K562 (cell line): Measurements from ENCODE around the gene MRPS15. TPM values are rescaled to one million over a fixed set of nuclear protein-coding genes. Genes with fewer than 3 reads are reported as not detected.

Source experiments
- BRF2 ChIP-seq: IDR thresholded peaks from 3 replicates; pipeline ENCODE4 v1.6.1; 2011; ENCODE audit warnings: borderline replicate concordance, mild to moderate bottlenecking; ENCODE audit not compliant: insufficient read length, insufficient read depth
- CBX3 ChIP-seq, 2 experiments: IDR thresholded peaks; 1 replicate in 1 of 2; 2 replicates in 1 of 2; pipeline ENCODE4 v1.6.1; 2012; ENCODE audit warnings: inconsistent platforms in 2 of 2, low read length in 2 of 2, borderline replicate concordance in 1 of 2, control low read depth in 1 of 2
- CHCHD3 ChIP-seq: fragments of 250-450 bp; sonication (Bioruptor Pico); IDR thresholded peaks from 2 replicates; pipeline ENCODE4 v2.1.2; 2022; ENCODE audit warnings: mild to moderate bottlenecking
- CHD4 ChIP-seq: fragments of 200-600 bp; sonication (generic); IDR thresholded peaks from 3 replicates; pipeline ENCODE4 v1.6.1; 2012; ENCODE audit warnings: low read depth, mild to moderate bottlenecking, mixed read lengths, low read length, inconsistent platforms; ENCODE audit not compliant: insufficient read depth, insufficient replicate concordance, poor library complexity, severe bottlenecking
- CREM ChIP-seq: IDR thresholded peaks from 2 replicates; pipeline ENCODE4 v1.6.1; 2014; ENCODE audit warnings: antibody characterized with exemption, low read depth
- FOS ChIP-seq: IDR thresholded peaks from 3 replicates; pipeline ENCODE4 v1.6.1; 2011; ENCODE audit not compliant: insufficient read length; ENCODE audit errors: extremely low read depth
- IRF2 ChIP-seq: sonication (generic); formaldehyde crosslinking; IDR thresholded peaks from 2 replicates; pipeline ENCODE4 v1.8.1; 2022; ENCODE audit warnings: mild to moderate bottlenecking, missing genetic modification reagents
- IRF9 ChIP-seq: fragments of 450-650 bp; IDR thresholded peaks from 2 replicates; pipeline ENCODE4 v1.6.1; 2016; ENCODE audit warnings: missing biosample characterization, missing genetic modification characterization
- KLF10 ChIP-seq: fragments of 250-450 bp; sonication (Bioruptor Pico); IDR thresholded peaks from 2 replicates; pipeline ENCODE4 v1.6.1; 2021; ENCODE audit warnings: matching md5 sums
- MAX ChIP-seq: sonication (generic); formaldehyde crosslinking; IDR thresholded peaks from 2 replicates; pipeline ENCODE4 v1.9.0; 2022; ENCODE audit warnings: mild to moderate bottlenecking, missing genetic modification reagents
- MIER1 ChIP-seq: fragments of 450-650 bp; IDR thresholded peaks from 2 replicates; pipeline ENCODE4 v1.6.1; 2016; ENCODE audit warnings: antibody characterized with exemption, mild to moderate bottlenecking, low read depth
- NCOA4 ChIP-seq: fragments of 450-650 bp; IDR thresholded peaks from 2 replicates; pipeline ENCODE4 v1.6.1; 2018; ENCODE audit warnings: mild to moderate bottlenecking; ENCODE audit not compliant: partially characterized antibody
- NCOR1 ChIP-seq: fragments of 450-650 bp; IDR thresholded peaks from 2 replicates; pipeline ENCODE4 v1.6.1; 2016; ENCODE audit warnings: mild to moderate bottlenecking, moderate library complexity
- NUFIP1 ChIP-seq: fragments of 450-650 bp; IDR thresholded peaks from 2 replicates; pipeline ENCODE4 v1.6.1; 2018; ENCODE audit not compliant: partially characterized antibody
- PYGO2 ChIP-seq: fragments of 450-650 bp; IDR thresholded peaks from 2 replicates; pipeline ENCODE4 v1.6.1; 2016; ENCODE audit warnings: mild to moderate bottlenecking, missing genetic modification characterization, moderate library complexity, missing compliant biosample characterization
- RCOR1 ChIP-seq, 2 experiments: IDR thresholded peaks; 2 replicates each; pipeline ENCODE4 v1.6.1; 2012; ENCODE audit warnings: low read depth in 2 of 2, low read length in 2 of 2, borderline replicate concordance in 1 of 2, improper control_type of control experiment in 1 of 2
- SOX6 ChIP-seq: fragments of 450-650 bp; IDR thresholded peaks from 2 replicates; pipeline ENCODE4 v1.6.1; 2014; ENCODE audit warnings: mild to moderate bottlenecking
- TBP ChIP-seq: optimal IDR thresholded peaks from 2 replicates; pipeline ENCODE3; 2011; ENCODE audit warnings: low read depth, low read length, improper control_type of control experiment
- THRAP3 ChIP-seq: fragments of 450-650 bp; IDR thresholded peaks from 2 replicates; pipeline ENCODE4 v1.6.1; 2016; ENCODE audit warnings: mild to moderate bottlenecking, inconsistent platforms, borderline replicate concordance
- ZNF830 ChIP-seq: fragments of 250-450 bp; sonication (Bioruptor Pico); IDR thresholded peaks from 2 replicates; pipeline ENCODE4 v1.5.0; 2021; ENCODE audit warnings: mild to moderate bottlenecking
- polyA plus RNA-seq, 8 experiments: library from polyadenylated mRNA; depleted of rRNA in 4 of 8; stranded (reverse) in 5 of 8; unstranded in 3 of 8; fragments of >200 nt; fragmentation: Nextera tagmentation in 2 of 8; fragmentation: Illumina TruSeq in 1 of 8; extraction: Ambion mirVana in 2 of 8; extraction: Trizol in 1 of 8; gene quantifications; 2 replicates each; pipeline versions ENCODE4 v1.2.1 to v1.2.3, GENCODE V29; 2011 to 2014; ENCODE audit warnings: inconsistent platforms in 1 of 8, missing spikeins in 1 of 8
- total RNA-seq, 7 experiments: library from RNA; depleted of rRNA in 6 of 7; stranded (reverse); fragments of >200 nt in 6 of 7; fragmentation: Illumina TruSeq in 2 of 7; extraction: Trizol in 2 of 7; gene quantifications; 2 replicates each; pipeline versions ENCODE4 v1.2.1 to v1.2.3, GENCODE V29; 2011 to 2021; ENCODE audit warnings: low replicate concordance in 1 of 7
- TF ChIP-seq, protein P1 (sequence below), 2 experiments: IDR thresholded peaks; 2 replicates each; pipeline ENCODE4 v1.6.1; 2011; ENCODE audit warnings: borderline replicate concordance in 1 of 2, control low read depth in 1 of 2, low read depth in 1 of 2, low read length in 1 of 2, mild to moderate bottlenecking in 1 of 2, mixed read lengths in 1 of 2, moderate library complexity in 1 of 2; ENCODE audit not compliant: insufficient read depth in 1 of 2, insufficient read length in 1 of 2, poor library complexity in 1 of 2, severe bottlenecking in 1 of 2; ENCODE audit errors: extremely low read depth in 1 of 2
- TF ChIP-seq, protein P2 (sequence below): sonication (generic); formaldehyde crosslinking; IDR thresholded peaks from 2 replicates; pipeline ENCODE4 v1.8.0; 2022; ENCODE audit warnings: mild to moderate bottlenecking, missing genetic modification reagents, borderline replicate concordance
- TF ChIP-seq, protein P3 (sequence below): fragments of 250-450 bp; sonication (Bioruptor Pico); IDR thresholded peaks from 2 replicates; pipeline ENCODE4 v1.6.1; 2021; ENCODE audit warnings: mild to moderate bottlenecking

The MRPS15 gene
- total and polyA plus RNA-seq, 9 of the 15 experiments (the other 6 are each of a cell fraction or from before 2014, with no cell fraction given), result 62.9 to 286 (median 149) TPM

GRCh38 chr1:36492491-36492890 is 28.3 kb upstream of the MRPS15 start (continued):
- TF ChIP-seq CREM, result peak; percentile 45
- TF ChIP-seq KLF10 (CRISPR knock-in tag), result no peak
- TF ChIP-seq MIER1, result no peak
- peak; percentile 55; the same call in 1 of the 2 replicates for TF ChIP-seq MAX (CRISPR knock-in tag)
- no peak for TF ChIP-seq CHCHD3
- no peak for TF ChIP-seq NCOA4
- peak; percentile 78 for TF ChIP-seq SOX6
- TF ChIP-seq, protein P1, sequence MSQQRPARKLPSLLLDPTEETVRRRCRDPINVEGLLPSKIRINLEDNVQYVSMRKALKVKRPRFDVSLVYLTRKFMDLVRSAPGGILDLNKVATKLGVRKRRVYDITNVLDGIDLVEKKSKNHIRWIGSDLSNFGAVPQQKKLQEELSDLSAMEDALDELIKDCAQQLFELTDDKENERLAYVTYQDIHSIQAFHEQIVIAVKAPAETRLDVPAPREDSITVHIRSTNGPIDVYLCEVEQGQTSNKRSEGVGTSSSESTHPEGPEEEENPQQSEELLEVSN (IDR thresholded peaks at IDR 0.05; ENCODE audit: borderline replicate concordance in 1 of 2, extremely low read depth in 1 of 2, insufficient read depth in 1 of 2, insufficient read length in 1 of 2, low read depth in 1 of 2, low read length in 1 of 2, poor library complexity in 1 of 2, severe bottlenecking in 1 of 2), result no peak
- TF ChIP-seq CHD4, result no peak
- TF ChIP-seq FOS, result no peak
- TF ChIP-seq IRF9 (tag), result no peak
- TF ChIP-seq RCOR1 (IDR thresholded peaks at IDR 0.05; ENCODE audit: borderline replicate concordance in 1 of 2, low read depth in 2 of 2, low read length in 2 of 2), result peak; percentile 66 to 96; a peak in 3 of 4 replicates
- no peak for TF ChIP-seq ZNF830
- TF ChIP-seq PYGO2 (tag), result no peak
- no peak for TF ChIP-seq TBP
- TF ChIP-seq THRAP3, result no peak
- TF ChIP-seq BRF2, result no peak
- TF ChIP-seq IRF2 (CRISPR knock-in tag), result no peak
- TF ChIP-seq, protein P2, sequence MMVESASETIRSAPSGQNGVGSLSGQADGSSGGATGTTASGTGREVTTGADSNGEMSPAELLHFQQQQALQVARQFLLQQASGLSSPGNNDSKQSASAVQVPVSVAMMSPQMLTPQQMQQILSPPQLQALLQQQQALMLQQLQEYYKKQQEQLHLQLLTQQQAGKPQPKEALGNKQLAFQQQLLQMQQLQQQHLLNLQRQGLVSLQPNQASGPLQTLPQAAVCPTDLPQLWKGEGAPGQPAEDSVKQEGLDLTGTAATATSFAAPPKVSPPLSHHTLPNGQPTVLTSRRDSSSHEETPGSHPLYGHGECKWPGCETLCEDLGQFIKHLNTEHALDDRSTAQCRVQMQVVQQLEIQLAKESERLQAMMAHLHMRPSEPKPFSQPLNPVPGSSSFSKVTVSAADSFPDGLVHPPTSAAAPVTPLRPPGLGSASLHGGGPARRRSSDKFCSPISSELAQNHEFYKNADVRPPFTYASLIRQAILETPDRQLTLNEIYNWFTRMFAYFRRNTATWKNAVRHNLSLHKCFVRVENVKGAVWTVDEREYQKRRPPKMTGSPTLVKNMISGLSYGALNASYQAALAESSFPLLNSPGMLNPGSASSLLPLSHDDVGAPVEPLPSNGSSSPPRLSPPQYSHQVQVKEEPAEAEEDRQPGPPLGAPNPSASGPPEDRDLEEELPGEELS, result no peak
- TF ChIP-seq, protein P3, sequence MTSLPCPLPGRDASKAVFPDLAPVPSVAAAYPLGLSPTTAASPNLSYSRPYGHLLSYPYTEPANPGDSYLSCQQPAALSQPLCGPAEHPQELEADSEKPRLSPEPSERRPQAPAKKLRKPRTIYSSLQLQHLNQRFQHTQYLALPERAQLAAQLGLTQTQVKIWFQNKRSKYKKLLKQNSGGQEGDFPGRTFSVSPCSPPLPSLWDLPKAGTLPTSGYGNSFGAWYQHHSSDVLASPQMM (CRISPR knock-in tag), result no peak
- TF ChIP-seq NUFIP1, result no peak
- TF ChIP-seq NCOR1, result peak; percentile 91
- TF ChIP-seq CBX3 (IDR thresholded peaks at IDR 0.05; ENCODE audit: borderline replicate concordance in 1 of 2, low read length in 2 of 2), result no peak
